H9 (cell line): ENCODE data around the gene SLCO2A1. TPM values are rescaled to one million over a fixed set of nuclear protein-coding genes. Genes with fewer than 3 reads are reported as not detected.

Experiments used
- DNase-seq: peaks from one replicate; pipeline ENCODE4 v3.0.0-alpha.2; 2017
- H2AFZ ChIP-seq: one replicate; pipeline ENCODE4 v1.6.1; 2013; ENCODE audit warnings: mild to moderate bottlenecking, low read length, control low read depth, moderate library complexity
- H2AK5ac ChIP-seq: 2 replicates; pipeline ENCODE4 v1.6.1; 2013; ENCODE audit warnings: low read length, control low read depth, mixed read lengths; ENCODE audit not compliant: insufficient read length
- H2BK120ac ChIP-seq: one replicate; pipeline ENCODE4 v1.6.1; 2013; ENCODE audit warnings: low read depth, mild to moderate bottlenecking, low read length, control low read depth, inconsistent platforms; ENCODE audit not compliant: poor library complexity, severe bottlenecking
- H2BK12ac ChIP-seq: 2 replicates; pipeline ENCODE4 v1.6.1; 2013; ENCODE audit warnings: low read length, control low read depth, mixed read lengths, low read depth; ENCODE audit not compliant: insufficient read length
- H2BK15ac ChIP-seq: 2 replicates; pipeline ENCODE4 v1.6.1; 2013; ENCODE audit warnings: low read depth, low read length, control low read depth
- H2BK20ac ChIP-seq: one replicate; pipeline ENCODE4 v1.6.1; 2013; ENCODE audit warnings: low read depth, mild to moderate bottlenecking, low read length, control low read depth, inconsistent platforms; ENCODE audit not compliant: poor library complexity, severe bottlenecking
- H2BK5ac ChIP-seq: 2 replicates; pipeline ENCODE4 v1.6.1; 2013; ENCODE audit warnings: low read length, control low read depth, mixed read lengths; ENCODE audit not compliant: insufficient read length
- H3K14ac ChIP-seq: 2 replicates; pipeline ENCODE4 v1.6.1; 2013; ENCODE audit warnings: low read length, control low read depth; ENCODE audit not compliant: insufficient read depth
- H3K18ac ChIP-seq: 2 replicates; pipeline ENCODE4 v1.6.1; 2013; ENCODE audit warnings: low read depth, mild to moderate bottlenecking, mixed read lengths, low read length, control low read depth; ENCODE audit not compliant: insufficient read length
- H3K23ac ChIP-seq: 2 replicates; pipeline ENCODE4 v1.6.1; 2013; ENCODE audit warnings: low read length, control low read depth, mixed read lengths, low read depth; ENCODE audit not compliant: insufficient read length
- H3K23me2 ChIP-seq: 2 replicates; pipeline ENCODE4 v1.6.1; 2013; ENCODE audit warnings: low read depth, mild to moderate bottlenecking, mixed read lengths, low read length, control low read depth; ENCODE audit not compliant: insufficient read length, poor library complexity, severe bottlenecking
- H3K27ac ChIP-seq: 2 replicates; pipeline ENCODE4 v1.5.1; 2013; ENCODE audit warnings: low read length, control low read depth, mixed read lengths, low read depth; ENCODE audit not compliant: insufficient read length
- H3K27me3 ChIP-seq: 2 replicates; pipeline ENCODE4 v1.6.1; 2013; ENCODE audit warnings: low read length, control low read depth, inconsistent platforms; ENCODE audit not compliant: insufficient read depth
- H3K4ac ChIP-seq: 2 replicates; pipeline ENCODE4 v1.6.1; 2013; ENCODE audit warnings: low read depth, mild to moderate bottlenecking, control low read depth, inconsistent platforms, low read length, moderate library complexity
- H3K4me1 ChIP-seq: 2 replicates; pipeline ENCODE4 v1.6.1; 2013; ENCODE audit warnings: low read length, control low read depth, inconsistent platforms; ENCODE audit not compliant: insufficient read depth
- H3K4me2 ChIP-seq: 2 replicates; pipeline ENCODE4 v1.6.1; 2013; ENCODE audit warnings: low read length, control low read depth, mixed read lengths; ENCODE audit not compliant: insufficient read length, insufficient read depth
- H3K56ac ChIP-seq: 2 replicates; pipeline ENCODE4 v1.6.1; 2013; ENCODE audit warnings: low read depth, mild to moderate bottlenecking, mixed read lengths, low read length, control low read depth; ENCODE audit not compliant: insufficient read length
- H3K79me1 ChIP-seq: 2 replicates; pipeline ENCODE4 v1.6.1; 2013; ENCODE audit warnings: low read depth, mild to moderate bottlenecking, moderate library complexity, low read length, control low read depth, inconsistent platforms; ENCODE audit not compliant: insufficient read depth, poor library complexity, severe bottlenecking
- H3K79me2 ChIP-seq: 2 replicates; pipeline ENCODE4 v1.6.1; 2013; ENCODE audit warnings: low read length, control low read depth, inconsistent platforms; ENCODE audit not compliant: insufficient read depth
- H3K9ac ChIP-seq: 2 replicates; pipeline ENCODE4 v1.6.1; 2013; ENCODE audit warnings: low read length, control low read depth, mixed read lengths; ENCODE audit not compliant: insufficient read length; ENCODE audit errors: extremely low read depth
- H3K9me3 ChIP-seq: one replicate; pipeline ENCODE4 v1.6.1; 2013; ENCODE audit warnings: low read depth, low read length, inconsistent platforms; ENCODE audit not compliant: control insufficient read depth
- H3T11ph ChIP-seq: one replicate; pipeline ENCODE4 v1.6.1; 2013; ENCODE audit warnings: mild to moderate bottlenecking, low read length, control low read depth, inconsistent platforms
- H4K20me1 ChIP-seq: one replicate; pipeline ENCODE4 v1.6.1; 2013; ENCODE audit not compliant: control insufficient read depth, insufficient read length, insufficient read depth
- H4K5ac ChIP-seq: 2 replicates; pipeline ENCODE4 v1.6.1; 2013; ENCODE audit warnings: low read depth, mild to moderate bottlenecking, mixed read lengths, low read length, control low read depth; ENCODE audit not compliant: insufficient read length
- H4K8ac ChIP-seq: replicated peaks from 2 replicates; pipeline ENCODE4 v1.6.1; 2013; ENCODE audit warnings: low read length, control low read depth, mixed read lengths, low read depth; ENCODE audit not compliant: insufficient read length
- H4K91ac ChIP-seq: 2 replicates; pipeline ENCODE4 v1.6.1; 2013; ENCODE audit warnings: low read depth, mild to moderate bottlenecking, moderate library complexity, mixed read lengths, low read length, control low read depth; ENCODE audit not compliant: insufficient read length
- H3K27ac Mint-ChIP-seq, 3 experiments: 2 replicates in 2 of 3; 3 replicates in 1 of 3; pipeline ENCODE4 v1.8.0; 2020 to 2021; ENCODE audit warnings: mixed read lengths in 3 of 3, mild to moderate bottlenecking in 1 of 3, moderate library complexity in 1 of 3
- H3K27me3 Mint-ChIP-seq: 2 replicates; pipeline ENCODE4 v1.8.0; 2021; ENCODE audit warnings: low read depth, mild to moderate bottlenecking, moderate library complexity, mixed read lengths
- H3K36me3 Mint-ChIP-seq, 3 experiments: 2 replicates in 2 of 3; 3 replicates in 1 of 3; pipeline ENCODE4 v1.8.0; 2020 to 2021; ENCODE audit warnings: low read depth in 3 of 3, mixed read lengths in 3 of 3; ENCODE audit not compliant: insufficient read depth in 1 of 3
- H3K4me1 Mint-ChIP-seq, 2 experiments: 2 replicates each; pipeline ENCODE4 v1.8.0; 2020; ENCODE audit warnings: mixed read lengths in 2 of 2
- H3K4me3 Mint-ChIP-seq, 2 experiments: 2 replicates in 1 of 2; 3 replicates in 1 of 2; pipeline ENCODE4 v1.8.0; 2020 to 2021; ENCODE audit warnings: mild to moderate bottlenecking in 2 of 2, mixed read lengths in 2 of 2, moderate library complexity in 1 of 2
- H3K9me3 Mint-ChIP-seq, 2 experiments: 2 replicates in 1 of 2; 3 replicates in 1 of 2; pipeline ENCODE4 v1.8.0; 2020; ENCODE audit warnings: mild to moderate bottlenecking in 2 of 2, mixed read lengths in 2 of 2, moderate library complexity in 1 of 2
- total RNA-seq: library from RNA; stranded (reverse); gene quantifications from 2 replicates; pipeline ENCODE4 v1.2.1, GENCODE V29; 2021
- TF ChIP-seq, protein P1 (sequence below): fragments of 200-600 bp; sonication (generic); conservative IDR thresholded peaks from 3 replicates; pipeline ENCODE4 v1.8.0; 2021; ENCODE audit warnings: antibody characterized with exemption, mild to moderate bottlenecking

The SLCO2A1 gene
- total RNA-seq, 1 experiment from 2014 or later: 0.98 TPM

GRCh38 chr3:134044459-134044858 lies 14.7 kb upstream of the SLCO2A1 start:
- Histone ChIP-seq H3K23me2 (no peaks in the 10 kb centered on the region), H3K27ac (no peak overlapping the region), H2AK5ac (no peak overlapping the region), H4K5ac (no peak overlapping the region), H3K4ac (no peak overlapping the region), H3K9ac (no peak overlapping the region), H3K27me3 (no peaks in the 10 kb centered on the region), H2BK20ac (no peak overlapping the region), H3K56ac (no peak overlapping the region), H2BK120ac (no peak overlapping the region), H2AFZ (no peak overlapping the region), H3K4me2 (no peak overlapping the region), H4K20me1 (no peaks in the 10 kb centered on the region), H2BK5ac (no peak overlapping the region), H2BK15ac (no peak overlapping the region), H4K8ac (no peak overlapping the region), H4K91ac (no peak overlapping the region), H3K18ac (no peak overlapping the region), H2BK12ac (no peak overlapping the region), H3K14ac (no peak overlapping the region), H3T11ph (no peak overlapping the region), H3K23ac (no peak overlapping the region), H3K4me1 (no peaks in the 10 kb centered on the region), H3K79me2 (no peaks in the 10 kb centered on the region), H3K79me1 (no peaks in the 10 kb centered on the region), H3K9me3 (peaks cover 13% of the 10 kb centered on the region)
- Mint-ChIP-seq H3K4me1 (no peaks in the 10 kb centered on the region; a peak in 1 of 4 replicates), H3K9me3 (peaks cover 36 to 47% of the 10 kb centered on the region in 2 experiments), H3K36me3 (peaks cover 9 to 21% (median 20%) of the 10 kb centered on the region in 3 experiments; a peak in 6 of 7 replicates), H3K4me3 (no peak overlapping the region), H3K27ac (no peak overlapping the region), H3K27me3 (peaks cover 3% of the 10 kb centered on the region)
- TF ChIP-seq, protein P1, sequence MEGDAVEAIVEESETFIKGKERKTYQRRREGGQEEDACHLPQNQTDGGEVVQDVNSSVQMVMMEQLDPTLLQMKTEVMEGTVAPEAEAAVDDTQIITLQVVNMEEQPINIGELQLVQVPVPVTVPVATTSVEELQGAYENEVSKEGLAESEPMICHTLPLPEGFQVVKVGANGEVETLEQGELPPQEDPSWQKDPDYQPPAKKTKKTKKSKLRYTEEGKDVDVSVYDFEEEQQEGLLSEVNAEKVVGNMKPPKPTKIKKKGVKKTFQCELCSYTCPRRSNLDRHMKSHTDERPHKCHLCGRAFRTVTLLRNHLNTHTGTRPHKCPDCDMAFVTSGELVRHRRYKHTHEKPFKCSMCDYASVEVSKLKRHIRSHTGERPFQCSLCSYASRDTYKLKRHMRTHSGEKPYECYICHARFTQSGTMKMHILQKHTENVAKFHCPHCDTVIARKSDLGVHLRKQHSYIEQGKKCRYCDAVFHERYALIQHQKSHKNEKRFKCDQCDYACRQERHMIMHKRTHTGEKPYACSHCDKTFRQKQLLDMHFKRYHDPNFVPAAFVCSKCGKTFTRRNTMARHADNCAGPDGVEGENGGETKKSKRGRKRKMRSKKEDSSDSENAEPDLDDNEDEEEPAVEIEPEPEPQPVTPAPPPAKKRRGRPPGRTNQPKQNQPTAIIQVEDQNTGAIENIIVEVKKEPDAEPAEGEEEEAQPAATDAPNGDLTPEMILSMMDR: no peak
- DNase-seq: no peak
